LNCaP clone FGC (cell line): ENCODE measurements around the gene KRTAP5-5.

ENCODE experiments used
- DNase-seq: peaks from one replicate; pipeline ENCODE4 v3.0.0-alpha.2; 2011; ENCODE audit warnings: low read depth
- H3K4me3 ChIP-seq: 2 replicates; pipeline ENCODE4 v1.5.1; 2011; ENCODE audit warnings: mild to moderate bottlenecking, low read depth, low read length, control low read depth
- CTCF ChIP-seq: IDR thresholded peaks from 2 replicates; pipeline ENCODE4 v1.5.1; 2012; ENCODE audit warnings: mild to moderate bottlenecking; ENCODE audit not compliant: control insufficient read depth, insufficient read depth; ENCODE audit errors: extremely low read depth

KRTAP5-5 gene

GRCh38 chr11:1679881-1680280 lies 50.3 kb downstream of the KRTAP5-5 start:
- no peak overlapping the region for H3K4me3 ChIP-seq
- no peak for DNase-seq
- TF ChIP-seq CTCF, result no peak
